Thyroid gland (tissue), 4 donors: ENCODE measurements around the gene GOLPH3. TPM values are rescaled to one million over a fixed set of nuclear protein-coding genes. Genes with fewer than 3 reads are reported as not detected.

Experiments used
- DNase-seq, 2 donors: peaks; one replicate each; pipeline ENCODE4 v3.0.0-alpha.2; 2019
- H3K27ac ChIP-seq, 3 donors: fragments of 200-600 bp; sonication (generic); 1 replicate in 2 of 3; 2 replicates in 1 of 3; pipeline ENCODE4 v1.5.1; 2016 to 2019; ENCODE audit warnings: mild to moderate bottlenecking in 1 of 3, moderate library complexity in 1 of 3
- H3K27me3 ChIP-seq: fragments of 200-600 bp; sonication (generic); one replicate; pipeline ENCODE4 v1.5.1; 2019
- H3K36me3 ChIP-seq, 2 donors: fragments of 200-600 bp; sonication (generic); one replicate each; pipeline ENCODE4 v1.5.1; 2016 to 2019
- H3K4me1 ChIP-seq, 2 donors: fragments of 200-600 bp; sonication (generic); one replicate each; pipeline ENCODE4 v1.5.1; 2017 to 2019
- H3K4me3 ChIP-seq, 3 donors: fragments of 200-600 bp; sonication (generic); replicated peaks in 1 of 3; 1 replicate in 2 of 3; 2 replicates in 1 of 3; pipeline ENCODE4 v1.5.1; 2016; ENCODE audit warnings: mild to moderate bottlenecking in 1 of 3
- H3K9me3 ChIP-seq: fragments of 200-600 bp; sonication (generic); one replicate; pipeline ENCODE4 v1.5.1; 2017
- POLR2A ChIP-seq, 2 donors: fragments of 450-650 bp; IDR thresholded peaks; one replicate each; pipeline ENCODE4 v1.6.1; 2017; ENCODE audit warnings: antibody characterized with exemption in 2 of 2, mild to moderate bottlenecking in 2 of 2, moderate library complexity in 1 of 2
- WGBS, 2 donors: methylation state at CpG; one replicate each; pipeline ENCODE4 v1.1.5; 2017; 5-methylcytosine and 5-hydroxymethylcytosine counted together
- intact Hi-C: fragments of 100-400 bp; cut with DNase I; formaldehyde crosslinking; loops from one replicate; pipeline ENCODE4 v1.15.1; 2023
- total RNA-seq, 4 donors: library from RNA; depleted of rRNA; stranded (reverse); fragments of >200 nt; gene quantifications; one replicate each; pipeline ENCODE4 v1.2.3, GENCODE V29; 2016
- TF ChIP-seq, protein P1 (sequence below), 6 experiments: fragments of 200-600 bp in 3 of 6; fragments of 450-650 bp in 3 of 6; sonication (generic) in 3 of 6; IDR thresholded peaks; one replicate each; pipeline ENCODE4 v1.5.1; 2016 to 2019; ENCODE audit warnings: antibody characterized with exemption in 6 of 6, mild to moderate bottlenecking in 2 of 6, inconsistent platforms in 1 of 6, moderate library complexity in 1 of 6

The GOLPH3 gene
- total RNA-seq, 4 donors from 2014 or later: 105 to 138 (median 125) TPM

DNA sequence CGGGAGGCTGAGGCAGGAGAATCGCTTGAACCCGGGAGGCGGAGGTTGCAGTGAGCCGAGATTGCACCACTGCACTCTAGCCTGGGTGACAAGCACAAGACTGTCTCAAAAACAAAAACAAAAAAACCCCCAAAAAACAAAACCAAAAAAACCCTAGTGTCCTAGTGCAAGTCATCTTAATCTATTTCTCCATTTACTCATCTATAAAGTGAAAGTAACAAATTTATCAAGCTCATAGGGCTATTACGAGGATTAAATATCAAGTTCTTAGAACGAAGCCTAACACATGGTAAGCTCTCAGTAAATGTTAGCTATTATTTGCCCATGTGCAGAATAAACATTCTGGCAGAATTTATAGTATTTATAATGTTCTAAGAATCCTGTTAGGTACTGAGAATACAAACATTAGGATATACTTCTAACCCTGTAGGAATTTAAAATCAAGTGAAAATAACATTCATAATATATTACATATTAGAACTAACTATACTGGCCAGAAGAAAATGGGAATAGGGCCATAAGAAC, 45.0 kb downstream of the GOLPH3 start:
- H3K27ac ChIP-seq: no peak overlapping the region

DNA sequence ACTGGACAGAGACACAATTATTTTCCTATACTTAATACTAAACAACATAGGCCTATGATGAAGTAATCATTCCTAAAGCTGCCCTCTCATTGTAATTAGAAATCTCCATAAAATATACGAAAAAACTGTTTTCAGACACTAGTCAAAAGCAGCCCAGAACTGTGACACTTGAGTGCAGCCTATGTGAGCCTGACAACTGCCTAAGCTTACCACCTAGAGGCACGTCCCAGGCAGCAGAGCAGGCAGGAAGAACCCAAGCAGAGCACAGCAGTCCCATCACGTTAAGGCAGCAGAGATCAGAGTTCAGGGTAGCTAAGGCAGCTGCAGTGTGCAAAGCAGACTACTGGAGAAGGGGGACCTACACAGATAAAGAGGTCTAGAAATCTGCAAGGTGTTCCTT, 46.4 kb downstream of the GOLPH3 start:
- 83 to 93% methylated on average over 3 of the region's 3 CpGs for WGBS, 2 donors
- Histone ChIP-seq H3K27me3 (no peaks in the 10 kb centered on the region), H3K27ac (no peak overlapping the region), H3K9me3 (no peaks in the 10 kb centered on the region), H3K4me3 (no peak overlapping the region), H3K4me1 (peaks cover 12 to 15% of the 10 kb centered on the region in 2 donors), H3K36me3 (peaks cover 0 to 6% of the 10 kb centered on the region in 2 donors)
- intact Hi-C loops: no loop called here
- DNase-seq: no peak
- TF ChIP-seq POLR2A (IDR thresholded peaks at IDR 0.05): no peak
- TF ChIP-seq, protein P1, sequence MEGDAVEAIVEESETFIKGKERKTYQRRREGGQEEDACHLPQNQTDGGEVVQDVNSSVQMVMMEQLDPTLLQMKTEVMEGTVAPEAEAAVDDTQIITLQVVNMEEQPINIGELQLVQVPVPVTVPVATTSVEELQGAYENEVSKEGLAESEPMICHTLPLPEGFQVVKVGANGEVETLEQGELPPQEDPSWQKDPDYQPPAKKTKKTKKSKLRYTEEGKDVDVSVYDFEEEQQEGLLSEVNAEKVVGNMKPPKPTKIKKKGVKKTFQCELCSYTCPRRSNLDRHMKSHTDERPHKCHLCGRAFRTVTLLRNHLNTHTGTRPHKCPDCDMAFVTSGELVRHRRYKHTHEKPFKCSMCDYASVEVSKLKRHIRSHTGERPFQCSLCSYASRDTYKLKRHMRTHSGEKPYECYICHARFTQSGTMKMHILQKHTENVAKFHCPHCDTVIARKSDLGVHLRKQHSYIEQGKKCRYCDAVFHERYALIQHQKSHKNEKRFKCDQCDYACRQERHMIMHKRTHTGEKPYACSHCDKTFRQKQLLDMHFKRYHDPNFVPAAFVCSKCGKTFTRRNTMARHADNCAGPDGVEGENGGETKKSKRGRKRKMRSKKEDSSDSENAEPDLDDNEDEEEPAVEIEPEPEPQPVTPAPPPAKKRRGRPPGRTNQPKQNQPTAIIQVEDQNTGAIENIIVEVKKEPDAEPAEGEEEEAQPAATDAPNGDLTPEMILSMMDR (IDR thresholded peaks at IDR 0.05): no peak

More for the DNA sequence above, 45.0 kb downstream of the GOLPH3 start:
- peaks cover 0 to 6% of the 10 kb centered on the region in 2 donors for H3K36me3 ChIP-seq
- H3K27me3 ChIP-seq: no peaks in the 10 kb centered on the region
- intact Hi-C loops: no loop called here
- WGBS, 2 donors: 91 to 92% methylated on average over 7 of the region's 7 CpGs
- H3K4me1 ChIP-seq: peaks cover 8 to 21% of the 10 kb centered on the region in 2 donors
- TF ChIP-seq, protein P1 (IDR thresholded peaks at IDR 0.05): no peak
- TF ChIP-seq POLR2A (IDR thresholded peaks at IDR 0.05): no peak
- DNase-seq: no peak
- H3K4me3 ChIP-seq: no peak overlapping the region
- no peaks in the 10 kb centered on the region for H3K9me3 ChIP-seq

DNA sequence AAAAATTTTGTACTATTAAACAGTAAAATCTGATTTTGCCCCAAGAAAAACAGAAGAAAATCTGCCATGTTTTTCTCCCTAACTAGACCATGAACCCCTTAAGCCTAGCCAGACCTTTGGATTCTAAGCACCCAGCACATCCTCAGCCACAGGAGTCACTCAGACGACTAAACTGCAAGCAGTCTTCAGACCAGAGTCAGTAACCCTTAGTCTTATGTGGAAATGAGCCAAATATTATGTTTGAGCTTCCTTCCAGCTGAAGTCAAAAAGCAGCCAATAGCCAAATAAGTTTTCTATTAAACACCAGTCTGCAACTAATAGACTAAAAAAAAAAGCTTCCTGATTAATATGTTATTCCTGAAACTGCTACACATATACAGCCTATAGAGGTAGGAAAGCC, 47.4 kb downstream of the GOLPH3 start:
- H3K4me1 ChIP-seq: peaks cover 4 to 14% of the 10 kb centered on the region in 2 donors
- 25 to 52% methylated on average over 1 of the region's 1 CpG for WGBS, 2 donors
- H3K36me3 ChIP-seq: peaks cover 0 to 6% of the 10 kb centered on the region in 2 donors
- no peak overlapping the region for H3K27ac ChIP-seq
- no peak overlapping the region for H3K4me3 ChIP-seq
- no peaks in the 10 kb centered on the region for H3K9me3 ChIP-seq
- DNase-seq: no peak
- TF ChIP-seq, protein P1 (IDR thresholded peaks at IDR 0.05): no peak
- H3K27me3 ChIP-seq: no peaks in the 10 kb centered on the region
- intact Hi-C loops: no loop called here

DNA sequence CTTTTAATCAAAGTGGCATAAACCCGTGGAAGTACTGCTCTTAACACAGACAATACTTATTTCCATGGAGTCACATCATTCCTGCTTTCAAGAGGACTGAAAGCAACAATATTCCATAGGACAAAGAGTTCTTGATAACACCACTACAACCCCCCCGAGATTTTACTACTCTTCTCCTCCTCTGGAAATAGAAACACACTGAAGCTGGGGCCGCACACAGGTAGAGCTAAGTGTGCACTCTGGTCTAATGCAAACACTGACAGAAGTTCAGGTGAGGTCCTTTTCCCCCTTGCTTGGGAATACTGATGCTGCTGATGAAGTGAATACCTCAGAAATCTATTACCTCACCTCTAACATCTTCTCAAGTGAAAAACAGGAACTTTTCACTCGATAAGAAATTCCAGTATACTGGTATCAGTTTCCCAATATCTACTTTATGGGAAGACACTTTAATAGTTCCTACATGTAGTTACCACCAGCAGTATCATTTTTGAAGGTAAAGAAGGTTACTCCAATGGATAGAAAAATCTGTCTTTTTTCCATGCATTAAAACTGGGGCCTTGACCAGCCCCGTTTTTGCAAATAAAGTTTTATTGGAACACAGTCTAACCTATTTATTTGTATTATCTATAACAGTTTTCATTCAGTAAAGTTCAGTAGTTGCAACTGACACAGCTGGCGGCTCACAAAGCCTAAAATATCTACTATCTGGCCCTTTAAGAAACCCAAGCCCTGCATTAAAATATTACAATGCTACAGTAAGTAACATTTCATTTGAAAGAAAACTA, 50.0 kb downstream of the GOLPH3 start:
- TF ChIP-seq, protein P1 (IDR thresholded peaks at IDR 0.05): no peak
- no peak for TF ChIP-seq POLR2A (IDR thresholded peaks at IDR 0.05)
- Histone ChIP-seq H3K9me3 (no peaks in the 10 kb centered on the region), H3K36me3 (peaks cover 5 to 6% of the 10 kb centered on the region in 2 donors), H3K4me1 (peaks cover 0 to 12% of the 10 kb centered on the region in 2 donors), H3K27me3 (no peaks in the 10 kb centered on the region), H3K27ac (no peak overlapping the region), H3K4me3 (no peak overlapping the region)
- intact Hi-C loops: no loop called here
- no peak for DNase-seq
- WGBS, 2 donors: 79 to 83% methylated on average over 6 of the region's 6 CpGs
